Measurements from ENCODE around the gene BTNL3. TPM values are rescaled to one million over a fixed set of nuclear protein-coding genes. Genes with fewer than 3 reads are reported as not detected.

The BTNL3 gene, protein sequence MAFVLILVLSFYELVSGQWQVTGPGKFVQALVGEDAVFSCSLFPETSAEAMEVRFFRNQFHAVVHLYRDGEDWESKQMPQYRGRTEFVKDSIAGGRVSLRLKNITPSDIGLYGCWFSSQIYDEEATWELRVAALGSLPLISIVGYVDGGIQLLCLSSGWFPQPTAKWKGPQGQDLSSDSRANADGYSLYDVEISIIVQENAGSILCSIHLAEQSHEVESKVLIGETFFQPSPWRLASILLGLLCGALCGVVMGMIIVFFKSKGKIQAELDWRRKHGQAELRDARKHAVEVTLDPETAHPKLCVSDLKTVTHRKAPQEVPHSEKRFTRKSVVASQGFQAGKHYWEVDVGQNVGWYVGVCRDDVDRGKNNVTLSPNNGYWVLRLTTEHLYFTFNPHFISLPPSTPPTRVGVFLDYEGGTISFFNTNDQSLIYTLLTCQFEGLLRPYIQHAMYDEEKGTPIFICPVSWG
- total RNA-seq (under 1 TPM in 1 of 4 donors, not detected in 3; 0.11 TPM), polyA plus RNA-seq (0.11 TPM)
- long read RNA-seq, donor 1: 0 reads
- long read RNA-seq, donor 2: 0 reads
- long read RNA-seq, donor 3: 0 reads
- long read RNA-seq, donor 4: 0 reads

DNA sequence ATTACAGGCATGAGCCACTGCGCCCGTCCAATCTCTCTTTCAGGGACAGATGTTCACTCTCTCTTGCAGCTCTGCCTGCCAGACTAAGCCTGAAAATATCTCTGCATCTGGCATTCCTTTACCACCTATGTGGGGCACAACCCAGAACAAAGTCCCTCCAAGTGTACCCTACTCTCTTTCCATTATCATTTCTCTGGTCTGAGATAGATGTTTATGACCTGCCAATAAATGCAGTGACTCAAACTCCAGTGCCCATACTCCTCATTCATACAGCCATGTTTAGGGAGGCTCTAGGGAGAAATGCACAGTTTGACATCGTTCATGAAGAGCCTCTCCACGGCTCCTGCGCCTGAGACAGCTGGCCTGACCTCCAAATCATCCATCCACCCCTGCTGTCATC is at the start of gene BTNL3:
Gene BTNL3, plus strand, starts transcription at position 255 of the 400 bp plus-strand sequence. CDS start 183 bp downstream, outside the sequence.
- H3K27me3 ChIP-seq (ENCODE audit: control insufficient read depth, insufficient read depth): no peaks in the 10 kb centered on the region
- ATAC-seq (no peak), DNase-seq (no peak)
- WGBS: 87% methylated on average over 5 of the region's 5 CpGs
- no peaks in the 10 kb centered on the region for H3K9me3 ChIP-seq (ENCODE audit: control insufficient read depth, low read length)
- no peaks in the 10 kb centered on the region for H3K4me1 ChIP-seq (ENCODE audit: control insufficient read depth, insufficient read depth, low read length)
- no peak within 1 kb of the TSS for H3K27ac ChIP-seq (ENCODE audit: low read length)
- intact Hi-C loops (cut with DNase I): no loop called here
- H3K4me3 ChIP-seq (ENCODE audit: low read length): no peak within 1 kb of the TSS

DNA sequence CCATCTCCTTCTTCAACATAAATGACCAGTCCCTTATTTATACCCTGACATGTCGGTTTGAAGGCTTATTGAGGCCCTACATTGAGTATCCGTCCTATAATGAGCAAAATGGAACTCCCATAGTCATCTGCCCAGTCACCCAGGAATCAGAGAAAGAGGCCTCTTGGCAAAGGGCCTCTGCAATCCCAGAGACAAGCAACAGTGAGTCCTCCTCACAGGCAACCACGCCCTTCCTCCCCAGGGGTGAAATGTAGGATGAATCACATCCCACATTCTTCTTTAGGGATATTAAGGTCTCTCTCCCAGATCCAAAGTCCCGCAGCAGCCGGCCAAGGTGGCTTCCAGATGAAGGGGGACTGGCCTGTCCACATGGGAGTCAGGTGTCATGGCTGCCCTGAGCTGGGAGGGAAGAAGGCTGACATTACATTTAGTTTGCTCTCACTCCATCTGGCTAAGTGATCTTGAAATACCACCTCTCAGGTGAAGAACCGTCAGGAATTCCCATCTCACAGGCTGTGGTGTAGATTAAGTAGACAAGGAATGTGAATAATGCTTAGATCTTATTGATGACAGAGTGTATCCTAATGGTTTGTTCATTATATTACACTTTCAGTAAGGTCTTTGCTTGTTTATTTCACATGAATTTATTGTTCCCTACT is 38.2 kb upstream of the BTNL3 start:
- H3K4me3 ChIP-seq (ENCODE audit: low read length): no peak overlapping the region
- DNase-seq: no peak
- no peaks in the 10 kb centered on the region for H3K9me3 ChIP-seq (ENCODE audit: control insufficient read depth, low read length)
- no peaks in the 10 kb centered on the region for H3K27me3 ChIP-seq (ENCODE audit: control insufficient read depth, insufficient read depth)
- H3K27ac ChIP-seq (ENCODE audit: low read length): no peak overlapping the region
- no peaks in the 10 kb centered on the region for H3K4me1 ChIP-seq (ENCODE audit: control insufficient read depth, insufficient read depth, low read length)
- WGBS: 79% methylated on average over 6 of the region's 6 CpGs
- ATAC-seq: no peak
- intact Hi-C loops (cut with DNase I): no loop called here

DNA sequence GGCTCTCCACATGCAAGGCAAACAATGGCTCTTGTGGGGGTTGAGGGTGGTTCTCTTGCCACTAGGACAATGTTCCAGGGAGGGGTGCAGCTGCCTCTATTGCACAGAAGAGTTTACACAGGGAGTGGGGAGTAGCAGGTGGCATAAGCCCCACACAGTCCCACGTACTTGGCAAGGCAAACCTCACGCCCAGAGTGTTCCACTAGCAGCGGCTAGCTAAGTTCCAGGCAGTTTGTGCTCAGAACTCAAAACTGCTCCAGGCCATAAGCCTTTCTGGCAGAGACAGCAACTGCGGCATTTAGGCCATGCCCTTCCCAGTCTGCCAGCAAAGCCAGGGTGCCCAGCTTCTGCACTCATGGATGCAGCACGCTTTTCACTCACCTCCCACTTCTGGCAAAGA is 29.0 kb upstream of the BTNL3 start:
- intact Hi-C loops (cut with DNase I): no loop called here
- DNase-seq: no peak
- Histone ChIP-seq H3K27ac (ENCODE audit: low read length) (no peak overlapping the region), H3K4me1 (ENCODE audit: control insufficient read depth, insufficient read depth, low read length) (no peaks in the 10 kb centered on the region), H3K4me3 (ENCODE audit: low read length) (no peak overlapping the region), H3K9me3 (ENCODE audit: control insufficient read depth, low read length) (no peaks in the 10 kb centered on the region), H3K27me3 (ENCODE audit: control insufficient read depth, insufficient read depth) (no peaks in the 10 kb centered on the region)
- WGBS: 94% methylated on average over 5 of the region's 5 CpGs
- no peak for ATAC-seq

DNA sequence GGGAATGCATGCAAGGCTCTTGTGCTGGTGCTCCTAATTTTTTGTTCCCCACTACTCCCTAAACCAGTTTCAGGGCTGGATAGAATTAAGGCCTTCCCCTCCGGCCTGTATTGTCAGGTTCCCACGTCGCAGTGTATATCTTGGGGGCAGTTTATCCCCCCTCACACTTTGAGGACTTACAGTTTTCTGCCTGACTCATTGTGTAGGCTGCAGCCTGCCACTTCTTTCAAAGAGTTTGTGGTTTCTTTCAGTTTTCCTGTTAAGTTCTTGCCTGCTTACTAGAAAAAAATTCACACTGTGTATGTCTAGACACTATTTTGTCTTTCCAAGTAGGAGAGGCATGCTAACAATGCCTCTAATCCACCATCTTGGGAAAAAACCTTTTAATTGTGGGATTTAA is 28.4 kb upstream of the BTNL3 start:
- Histone ChIP-seq H3K27me3 (ENCODE audit: control insufficient read depth, insufficient read depth) (no peaks in the 10 kb centered on the region), H3K4me3 (ENCODE audit: low read length) (no peak overlapping the region), H3K9me3 (ENCODE audit: control insufficient read depth, low read length) (no peaks in the 10 kb centered on the region), H3K27ac (ENCODE audit: low read length) (no peak overlapping the region), H3K4me1 (ENCODE audit: control insufficient read depth, insufficient read depth, low read length) (no peaks in the 10 kb centered on the region)
- intact Hi-C loops (cut with DNase I): no loop called here
- DNase-seq (no peak), ATAC-seq (no peak)
- WGBS: 61% methylated on average over 3 of the region's 3 CpGs

DNA sequence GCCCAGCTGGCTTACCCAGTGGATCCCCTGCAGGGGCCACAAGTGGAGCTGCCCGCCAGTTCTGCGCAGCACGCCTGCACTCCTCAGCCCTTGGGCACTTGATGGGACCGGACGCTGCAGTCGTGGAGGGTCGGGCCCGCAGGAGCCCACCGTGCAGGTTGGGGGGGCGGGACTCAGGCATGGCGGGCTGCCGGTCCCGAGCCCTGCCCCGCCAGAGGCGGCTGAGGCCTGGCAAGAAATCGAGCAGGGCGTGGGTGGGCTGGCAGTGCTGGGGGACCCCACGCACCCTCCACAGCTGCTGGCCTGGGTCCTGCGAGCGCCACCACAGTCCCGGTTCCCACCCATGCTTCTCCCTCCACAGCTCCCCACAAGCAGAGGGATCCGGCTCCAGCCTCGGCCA is 19.2 kb upstream of the BTNL3 start:
- ATAC-seq (no peak), DNase-seq (no peak)
- intact Hi-C loops (cut with DNase I): no loop called here

DNA sequence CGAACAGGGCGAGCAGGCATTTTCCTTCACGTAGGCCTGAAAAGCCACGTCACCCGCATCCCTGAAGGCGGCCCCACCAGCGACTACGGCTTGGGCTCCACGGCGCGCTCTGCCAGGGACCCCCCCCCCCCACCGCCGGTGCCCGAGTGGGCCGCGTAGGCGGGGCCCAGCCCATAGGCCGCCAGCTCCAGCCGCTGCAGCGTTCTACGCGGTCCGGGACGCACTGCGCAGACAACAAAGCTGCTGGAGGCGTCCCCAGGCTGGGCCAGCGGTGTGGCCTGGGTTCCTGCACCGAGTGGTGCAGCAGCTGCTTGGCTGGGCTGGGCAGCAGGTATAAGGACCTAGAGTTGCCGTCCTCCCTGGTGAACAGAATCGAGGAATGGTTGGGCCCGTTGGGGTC is 18.3 kb upstream of the BTNL3 start:
- Histone ChIP-seq H3K4me1 (ENCODE audit: control insufficient read depth, insufficient read depth, low read length) (no peaks in the 10 kb centered on the region), H3K27me3 (ENCODE audit: control insufficient read depth, insufficient read depth) (no peaks in the 10 kb centered on the region), H3K27ac (ENCODE audit: low read length) (no peak overlapping the region), H3K4me3 (ENCODE audit: low read length) (no peak overlapping the region), H3K9me3 (ENCODE audit: control insufficient read depth, low read length) (no peaks in the 10 kb centered on the region)
- no peak for DNase-seq
- intact Hi-C loops (cut with DNase I): no loop called here
- ATAC-seq: no peak
- WGBS: 97% methylated on average over 31 of the region's 31 CpGs

More for the DNA sequence above, 19.2 kb upstream of the BTNL3 start:
- H3K4me3 ChIP-seq (ENCODE audit: low read length): no peak overlapping the region
- no peaks in the 10 kb centered on the region for H3K4me1 ChIP-seq (ENCODE audit: control insufficient read depth, insufficient read depth, low read length)
- no peaks in the 10 kb centered on the region for H3K27me3 ChIP-seq (ENCODE audit: control insufficient read depth, insufficient read depth)
- WGBS: 97% methylated on average over 23 of the region's 23 CpGs
- H3K27ac ChIP-seq (ENCODE audit: low read length): no peak overlapping the region
- H3K9me3 ChIP-seq (ENCODE audit: control insufficient read depth, low read length): no peaks in the 10 kb centered on the region

DNA sequence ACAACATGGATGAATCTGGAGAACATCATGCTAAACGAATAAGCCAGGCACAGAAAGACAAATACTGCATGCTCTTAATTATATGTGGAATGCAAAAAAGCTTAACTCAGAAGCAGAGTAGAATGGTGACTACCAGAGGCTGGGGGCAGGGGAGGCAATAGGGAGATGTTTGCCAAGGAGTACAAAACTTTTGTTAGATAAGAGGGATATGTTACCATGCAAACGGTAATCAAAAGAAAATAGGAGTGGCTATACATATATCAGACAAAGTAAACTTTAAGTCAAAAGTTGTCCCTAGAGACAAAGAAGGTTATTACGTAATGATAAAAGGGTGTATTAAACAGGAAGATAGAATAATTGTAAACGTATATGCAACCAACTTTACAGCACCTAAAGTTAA is 17.8 kb upstream of the BTNL3 start:
- H3K27me3 ChIP-seq (ENCODE audit: control insufficient read depth, insufficient read depth): no peaks in the 10 kb centered on the region
- no peak overlapping the region for H3K27ac ChIP-seq (ENCODE audit: low read length)
- no peaks in the 10 kb centered on the region for H3K9me3 ChIP-seq (ENCODE audit: control insufficient read depth, low read length)
- no peaks in the 10 kb centered on the region for H3K4me1 ChIP-seq (ENCODE audit: control insufficient read depth, insufficient read depth, low read length)
- intact Hi-C loops (cut with DNase I): no loop called here
- WGBS: 73% methylated on average over 4 of the region's 4 CpGs
- H3K4me3 ChIP-seq (ENCODE audit: low read length): no peak overlapping the region
- no peak for ATAC-seq
- no peak for DNase-seq

DNA sequence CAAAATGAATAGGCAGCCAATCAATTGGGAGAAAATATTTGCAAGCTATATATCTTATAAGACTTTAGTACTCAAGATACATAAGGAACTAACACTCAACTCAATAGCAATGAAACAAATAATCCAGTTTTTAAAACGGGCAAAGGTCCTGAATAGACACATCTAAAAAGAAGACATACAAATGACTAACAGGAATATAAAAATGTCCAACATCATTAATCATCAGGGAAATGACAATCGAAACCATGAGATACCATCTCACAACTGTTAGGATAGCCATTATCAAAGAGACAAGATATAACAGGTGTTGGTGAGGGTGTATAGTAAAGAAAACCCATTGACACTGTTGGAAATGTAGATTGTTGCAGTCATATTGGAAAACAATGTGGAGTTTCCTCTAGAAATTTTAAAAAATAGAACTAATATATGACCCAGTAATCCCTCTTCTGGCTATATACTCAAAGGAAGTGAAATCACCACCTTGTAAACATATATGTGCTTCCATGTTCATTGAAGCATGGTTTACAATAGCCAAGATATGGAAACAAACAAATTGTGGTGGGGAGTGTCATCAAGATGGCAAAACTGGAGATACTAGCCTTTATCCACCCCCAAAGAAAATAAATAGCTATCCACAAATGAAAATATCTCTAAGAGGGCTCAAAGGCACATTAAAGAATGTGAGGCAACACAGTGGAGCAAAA is 13.9 kb upstream of the BTNL3 start:
- no peak for DNase-seq
- Histone ChIP-seq H3K9me3 (ENCODE audit: control insufficient read depth, low read length) (no peaks in the 10 kb centered on the region), H3K27ac (ENCODE audit: low read length) (no peak overlapping the region), H3K27me3 (ENCODE audit: control insufficient read depth, insufficient read depth) (no peaks in the 10 kb centered on the region), H3K4me1 (ENCODE audit: control insufficient read depth, insufficient read depth, low read length) (no peaks in the 10 kb centered on the region), H3K4me3 (ENCODE audit: low read length) (no peak overlapping the region)
- WGBS: 81% methylated on average over 2 of the region's 2 CpGs
- intact Hi-C loops (cut with DNase I): no loop called here
- ATAC-seq: no peak

DNA sequence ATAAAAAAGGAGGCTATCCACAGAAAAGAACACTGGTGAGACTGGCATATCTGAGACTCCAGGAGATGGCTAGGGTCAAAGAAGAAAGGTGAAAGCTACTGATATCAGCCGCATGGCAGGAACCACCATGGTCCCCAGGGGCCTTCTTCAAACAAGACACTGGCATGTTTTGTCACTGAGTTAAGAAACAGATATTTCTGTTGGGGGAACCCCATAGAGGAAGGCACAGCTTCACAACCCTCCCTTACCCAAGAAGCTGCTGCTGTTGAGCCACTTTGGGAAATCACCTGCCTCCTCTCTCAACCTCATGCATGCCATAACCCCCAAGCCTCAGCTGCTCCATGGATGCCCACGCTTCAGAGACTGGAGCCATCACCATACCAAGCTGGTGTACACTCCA is 13.3 kb upstream of the BTNL3 start:
- H3K27ac ChIP-seq (ENCODE audit: low read length): no peak overlapping the region
- no peak overlapping the region for H3K4me3 ChIP-seq (ENCODE audit: low read length)
- intact Hi-C loops (cut with DNase I): no loop called here
- 70% methylated on average over 2 of the region's 2 CpGs for WGBS
- no peak for ATAC-seq
- no peaks in the 10 kb centered on the region for H3K27me3 ChIP-seq (ENCODE audit: control insufficient read depth, insufficient read depth)
- H3K4me1 ChIP-seq (ENCODE audit: control insufficient read depth, insufficient read depth, low read length): no peaks in the 10 kb centered on the region
- no peak for DNase-seq
- no peaks in the 10 kb centered on the region for H3K9me3 ChIP-seq (ENCODE audit: control insufficient read depth, low read length)

DNA sequence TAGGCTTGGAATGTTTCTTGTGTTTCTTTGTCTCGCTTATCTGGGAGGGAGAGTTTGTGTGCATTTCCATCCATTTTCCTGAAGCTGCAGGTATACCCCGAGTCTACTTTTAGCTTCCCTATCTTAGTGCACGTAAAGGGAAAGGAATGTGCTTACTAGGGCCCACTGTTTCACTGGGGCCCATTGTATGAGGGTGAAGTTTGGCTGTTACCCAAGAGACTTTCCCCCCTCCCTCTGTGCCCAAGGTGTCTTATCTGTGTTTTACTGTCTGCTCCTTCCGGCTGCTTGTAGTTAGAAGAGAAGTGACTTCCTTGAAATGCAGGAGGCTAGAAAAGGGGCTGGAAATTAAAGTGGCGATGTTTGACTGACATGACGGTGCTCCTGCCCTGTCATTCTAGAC is 12.1 kb upstream of the BTNL3 start:
- WGBS: 59% methylated on average over 6 of the region's 6 CpGs
- ATAC-seq: no peak

DNA sequence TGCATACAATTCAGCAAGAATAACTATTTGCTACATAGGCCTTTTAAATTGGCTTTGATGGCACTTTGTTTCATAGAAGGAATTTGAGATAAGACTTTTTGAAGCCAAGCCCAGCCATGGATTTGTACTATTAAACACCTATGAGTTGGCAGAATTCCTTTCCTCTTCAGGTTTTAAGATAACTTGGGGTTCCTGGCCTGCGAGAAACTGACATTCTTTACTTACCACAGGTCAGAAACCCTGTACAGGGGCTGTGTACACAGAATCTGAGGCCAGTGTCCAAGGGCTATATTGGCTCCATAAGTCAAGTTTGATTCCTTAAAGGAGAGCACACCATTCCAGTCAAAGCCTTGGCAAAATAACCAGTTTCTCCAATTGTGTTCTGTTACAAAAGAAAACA is 10.8 kb upstream of the BTNL3 start:
- intact Hi-C loops (cut with DNase I): no loop called here

More for the DNA sequence above, 12.1 kb upstream of the BTNL3 start:
- no peak overlapping the region for H3K27ac ChIP-seq (ENCODE audit: low read length)
- DNase-seq: no peak
- no peaks in the 10 kb centered on the region for H3K27me3 ChIP-seq (ENCODE audit: control insufficient read depth, insufficient read depth)
- intact Hi-C loops (cut with DNase I): no loop called here
- H3K4me1 ChIP-seq (ENCODE audit: control insufficient read depth, insufficient read depth, low read length): no peaks in the 10 kb centered on the region
- no peaks in the 10 kb centered on the region for H3K9me3 ChIP-seq (ENCODE audit: control insufficient read depth, low read length)
- no peak overlapping the region for H3K4me3 ChIP-seq (ENCODE audit: low read length)

More for the DNA sequence above, 10.8 kb upstream of the BTNL3 start:
- no peaks in the 10 kb centered on the region for H3K4me1 ChIP-seq (ENCODE audit: control insufficient read depth, insufficient read depth, low read length)
- no peak for DNase-seq
- no peak overlapping the region for H3K4me3 ChIP-seq (ENCODE audit: low read length)
- 23% methylated on average over 1 of the region's 1 CpG for WGBS
- H3K9me3 ChIP-seq (ENCODE audit: control insufficient read depth, low read length): no peaks in the 10 kb centered on the region
- no peak overlapping the region for H3K27ac ChIP-seq (ENCODE audit: low read length)
- no peak for ATAC-seq
- H3K27me3 ChIP-seq (ENCODE audit: control insufficient read depth, insufficient read depth): no peaks in the 10 kb centered on the region

Measured in right cardiac atrium (tissue), 5 donors.